Measurements from ENCODE around the gene MECP2.

Gene MECP2

GRCh38 chrX:154024271-154024670, 73.2 kb downstream of the MECP2 start:
- H3K27ac ChIP-seq (ENCODE audit: low read length), result no peak overlapping the region
- H3K4me2 ChIP-seq (ENCODE audit: low read length), result no peak overlapping the region
- no peak overlapping the region for H3K9ac ChIP-seq (ENCODE audit: low read length)
- H3K4me3 ChIP-seq (ENCODE audit: low read length), result no peak overlapping the region
- H3K36me3 ChIP-seq (replicated peaks; ENCODE audit: low read depth, low read length), result peaks cover 2% of the 10 kb centered on the region
- no peak overlapping the region for H2AFZ ChIP-seq (ENCODE audit: low read depth, low read length)
- no peaks in the 10 kb centered on the region for H3K27me3 ChIP-seq (ENCODE audit: low read depth, low read length)
- H3K4me1 ChIP-seq (ENCODE audit: low read length), result peaks cover 11% of the 10 kb centered on the region
- H3K79me2 ChIP-seq (ENCODE audit: low read length), result peaks cover 21% of the 10 kb centered on the region
- H4K20me1 ChIP-seq (ENCODE audit: insufficient read depth, low read length), result no peaks in the 10 kb centered on the region
- TF ChIP-seq CTCF (IDR thresholded peaks at IDR 0.05; ENCODE audit: low read depth, low read length) (no peak), EZH2phosphoT487 (IDR thresholded peaks at IDR 0.05; ENCODE audit: low read depth) (no peak)
- H3K9me3 ChIP-seq (ENCODE audit: insufficient read depth, low read length), result no peaks in the 10 kb centered on the region

DNA sequence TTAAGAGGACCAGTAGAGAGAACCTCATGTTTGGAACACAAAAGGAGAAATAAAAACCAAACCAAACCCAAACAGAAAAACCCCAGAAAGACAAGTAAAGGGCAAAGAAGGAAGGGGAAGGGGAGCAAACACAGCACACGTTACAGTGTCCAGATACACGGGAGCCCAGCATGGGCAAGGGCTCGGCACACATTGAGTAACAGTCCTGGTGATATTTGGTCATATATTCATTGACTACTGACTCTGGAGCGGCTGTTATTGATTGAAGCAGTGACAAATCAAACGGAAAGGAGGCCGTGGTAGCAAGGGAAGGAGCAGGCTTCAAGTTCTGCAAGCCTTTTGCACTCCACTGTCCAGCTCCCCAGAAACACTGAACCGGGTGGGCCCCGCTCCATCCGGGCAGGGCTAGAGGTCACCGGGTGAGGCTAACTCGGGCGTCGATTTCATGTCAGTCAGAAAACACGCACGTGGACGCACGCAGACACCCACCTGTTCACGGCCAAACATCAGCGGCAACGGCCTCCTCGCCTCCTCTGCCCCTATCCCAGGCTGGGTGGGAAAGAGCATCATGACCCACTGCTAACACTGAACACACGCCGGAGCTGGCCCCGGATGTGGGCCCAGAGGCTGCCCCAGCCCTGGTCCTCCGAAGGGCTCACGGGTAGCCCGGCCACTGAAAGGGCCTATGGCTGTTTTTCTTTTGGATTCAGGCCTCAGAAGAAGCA, 74.1 kb downstream of the MECP2 start:
- Histone ChIP-seq H3K9ac (ENCODE audit: low read length) (no peak overlapping the region), H3K79me2 (ENCODE audit: low read length) (peaks cover 30% of the 10 kb centered on the region), H3K4me3 (ENCODE audit: low read length) (no peak overlapping the region), H3K27me3 (ENCODE audit: low read depth, low read length) (no peaks in the 10 kb centered on the region), H4K20me1 (ENCODE audit: insufficient read depth, low read length) (no peaks in the 10 kb centered on the region), H3K4me1 (ENCODE audit: low read length) (peaks cover 12% of the 10 kb centered on the region), H3K4me2 (ENCODE audit: low read length) (no peak overlapping the region), H2AFZ (ENCODE audit: low read depth, low read length) (no peak overlapping the region), H3K27ac (ENCODE audit: low read length) (no peak overlapping the region), H3K9me3 (ENCODE audit: insufficient read depth, low read length) (no peaks in the 10 kb centered on the region), H3K36me3 (replicated peaks; ENCODE audit: low read depth, low read length) (peaks cover 7% of the 10 kb centered on the region)
- no peak for TF ChIP-seq CTCF (IDR thresholded peaks at IDR 0.05; ENCODE audit: low read depth, low read length)
- no peak for TF ChIP-seq EZH2phosphoT487 (IDR thresholded peaks at IDR 0.05; ENCODE audit: low read depth)

DNA sequence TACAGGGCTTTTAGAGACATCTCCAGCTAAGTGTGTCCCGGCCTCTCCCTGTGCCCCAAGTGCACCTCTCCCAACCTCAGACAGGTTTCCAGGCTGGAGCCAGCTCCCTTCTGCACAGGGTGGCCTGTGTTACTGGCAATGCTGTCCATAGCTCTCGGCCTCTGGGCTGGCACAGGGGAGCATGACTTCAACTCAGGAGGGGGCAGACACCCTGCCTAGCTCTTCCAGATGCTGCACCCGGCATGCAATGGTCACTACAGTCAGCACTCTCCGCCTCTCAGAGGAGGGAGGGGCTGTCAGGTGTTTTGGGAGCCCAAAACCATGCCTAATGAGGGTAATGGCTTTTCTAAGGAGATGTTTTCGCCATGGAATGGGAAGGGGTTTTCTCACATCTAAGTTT, 75.4 kb downstream of the MECP2 start:
- Histone ChIP-seq H3K36me3 (replicated peaks; ENCODE audit: low read depth, low read length) (peaks cover 15% of the 10 kb centered on the region), H3K9me3 (ENCODE audit: insufficient read depth, low read length) (no peaks in the 10 kb centered on the region), H3K4me1 (ENCODE audit: low read length) (peaks cover 19% of the 10 kb centered on the region), H3K27me3 (ENCODE audit: low read depth, low read length) (no peaks in the 10 kb centered on the region), H3K79me2 (ENCODE audit: low read length) (peaks cover 42% of the 10 kb centered on the region), H3K9ac (ENCODE audit: low read length) (no peak overlapping the region), H3K4me2 (ENCODE audit: low read length) (no peak overlapping the region), H3K27ac (ENCODE audit: low read length) (no peak overlapping the region), H4K20me1 (ENCODE audit: insufficient read depth, low read length) (no peaks in the 10 kb centered on the region), H3K4me3 (ENCODE audit: low read length) (no peak overlapping the region), H2AFZ (ENCODE audit: low read depth, low read length) (no peak overlapping the region)
- TF ChIP-seq EZH2phosphoT487 (IDR thresholded peaks at IDR 0.05; ENCODE audit: low read depth), result no peak

- Histone ChIP-seq H3K4me1 (ENCODE audit: low read length) (peaks cover 19% of the 10 kb centered on the region), H3K4me3 (ENCODE audit: low read length) (peak overlapping the region; percentile 93), H3K27ac (ENCODE audit: low read length) (peak overlapping the region; percentile 85), H3K4me2 (ENCODE audit: low read length) (peak overlapping the region; percentile 95), H2AFZ (ENCODE audit: low read depth, low read length) (no peak overlapping the region), H4K20me1 (ENCODE audit: insufficient read depth, low read length) (no peaks in the 10 kb centered on the region), H3K27me3 (ENCODE audit: low read depth, low read length) (no peaks in the 10 kb centered on the region), H3K9ac (ENCODE audit: low read length) (peak overlapping the region; percentile 97; the same call in 1 of the 2 replicates), H3K36me3 (replicated peaks; ENCODE audit: low read depth, low read length) (peaks cover 24% of the 10 kb centered on the region), H3K79me2 (ENCODE audit: low read length) (peaks cover 52% of the 10 kb centered on the region), H3K9me3 (ENCODE audit: insufficient read depth, low read length) (no peaks in the 10 kb centered on the region)
- TF ChIP-seq CTCF (IDR thresholded peaks at IDR 0.05; ENCODE audit: low read depth, low read length) (no peak), EZH2phosphoT487 (IDR thresholded peaks at IDR 0.05; ENCODE audit: low read depth) (no peak)
These were observed 76.3 kb downstream of the MECP2 start for GRCh38 chrX:154021131-154021611.

All from OCI-LY3 (cell line).